HFF-Myc (cell line): Measurements from ENCODE around the gene APH1A.

ENCODE experiments used
- DNase-seq: peaks from one replicate; pipeline ENCODE4 v3.0.0-alpha.2; 2011; ENCODE audit warnings: low read depth; ENCODE audit errors: extremely low read depth
- H3K4me3 ChIP-seq: replicated peaks from 2 replicates; pipeline ENCODE4 v1.5.1; 2011; ENCODE audit warnings: low read depth, mild to moderate bottlenecking, control low read depth, low read length
- CTCF ChIP-seq: IDR thresholded peaks from 2 replicates; pipeline ENCODE4 v1.5.1; 2012; ENCODE audit warnings: mild to moderate bottlenecking, low read depth, low read length, control low read depth; ENCODE audit errors: missing control alignments

Gene APH1A

GRCh38 chr1:150282558-150282958 lies 13.7 kb upstream of the APH1A start:
- no peak for DNase-seq
- peak overlapping the region; percentile 50 for H3K4me3 ChIP-seq
- TF ChIP-seq CTCF, result no peak

GRCh38 chr1:150281758-150282557 lies 13.1 kb upstream of the APH1A start, which contains the start of gene CIART:
Gene CIART, plus strand, starts transcription at chr1:150282554. Its CDS starts 714 bp downstream, at chr1:150283268.
- H3K4me3 ChIP-seq, result peak within 1 kb of the TSS; percentile 50
- peak; percentile 93 for DNase-seq
- TF ChIP-seq CTCF, result no peak

- peak; percentile 72 for TF ChIP-seq CTCF
- peak overlapping the region; percentile 50 for H3K4me3 ChIP-seq
- no peak for DNase-seq
Observed at GRCh38 chr1:150281221-150281757, 12.5 kb upstream of the APH1A start.

- no peak for DNase-seq
- no peak for TF ChIP-seq CTCF
- H3K4me3 ChIP-seq, result no peak overlapping the region
Observed at GRCh38 chr1:150280138-150280707, 11.4 kb upstream of the APH1A start.

GRCh38 chr1:150273311-150273710 lies 4.5 kb upstream of the APH1A start:
- no peak for TF ChIP-seq CTCF
- DNase-seq, result no peak
- no peak overlapping the region for H3K4me3 ChIP-seq

GRCh38 chr1:150271291-150271959 lies 2.6 kb upstream of the APH1A start:
- no peak for DNase-seq
- TF ChIP-seq CTCF, result no peak
- no peak overlapping the region for H3K4me3 ChIP-seq
